Activated T-helper 1 cell treated with anti-CD3 and anti-CD28 coated beads, Interleukin-2, amount 50 U/mL, for 16 hours (primary cell): ENCODE measurements around the gene DENND6A.

ENCODE experiments used
- DNase-seq, 2 donors: peaks; one replicate each; pipeline ENCODE4 v3.0.0-alpha.2; 2020; ENCODE audit warnings: low read depth in 1 of 2, low spot score in 1 of 2

Gene DENND6A

GRCh38 chr3:57575966-57576626, 116.8 kb downstream of the DENND6A start:
- no peak for DNase-seq
